CD4-positive, alpha-beta memory T cell (primary cell): Measurements from ENCODE around the gene RAB40C. TPM values are rescaled to one million over a fixed set of nuclear protein-coding genes. Genes with fewer than 3 reads are reported as not detected.

ENCODE experiments used
- CTCF ChIA-PET: fragments of 350-600 bp; sonication (Branson Sonifier 250); formaldehyde crosslinking; loops from one replicate; lab custom pipeline; 2021; ENCODE audit warnings: inconsistent platforms; ENCODE audit not compliant: partially characterized antibody; lab: Charles Lee
- POLR2A ChIA-PET: fragments of 350-600 bp; sonication (Branson Sonifier 250); formaldehyde crosslinking; loops from one replicate; lab custom pipeline; 2021; ENCODE audit not compliant: partially characterized antibody; lab: Charles Lee
- DNase-seq, 5 donors: peaks; one replicate each; pipeline versions ENCODE4 v3.0.0 to v3.0.0-alpha.2; 2020 to 2022; ENCODE audit warnings: mixed read lengths in 1 of 5
- H3K27ac ChIP-seq: one replicate; pipeline ENCODE4 v1.7.0; 2013; ENCODE audit warnings: low read depth, low read length
- H3K27me3 ChIP-seq: 2 replicates; pipeline ENCODE4 v1.7.0; 2013; ENCODE audit warnings: mild to moderate bottlenecking, low read length, moderate library complexity; ENCODE audit not compliant: insufficient read depth
- H3K36me3 ChIP-seq: 2 replicates; pipeline ENCODE4 v1.7.0; 2013; ENCODE audit warnings: mild to moderate bottlenecking, low read length, moderate library complexity; ENCODE audit not compliant: insufficient read depth
- H3K4me1 ChIP-seq: 2 replicates; pipeline ENCODE4 v1.7.0; 2013; ENCODE audit warnings: mild to moderate bottlenecking, low read length, moderate library complexity; ENCODE audit not compliant: insufficient read depth
- H3K4me3 ChIP-seq, 2 donors: one replicate each; pipeline ENCODE4 v1.7.0; 2013; ENCODE audit warnings: low read length in 2 of 2, mild to moderate bottlenecking in 1 of 2
- H3K9me3 ChIP-seq, 2 donors: one replicate each; pipeline ENCODE4 v1.7.0; 2013; ENCODE audit warnings: low read length in 2 of 2, control low read depth in 1 of 2; ENCODE audit not compliant: control insufficient read depth in 1 of 2
- H3K27ac Mint-ChIP-seq, 7 donors: one replicate each; pipeline ENCODE4 v1.8.0; 2020 to 2021; ENCODE audit warnings: mixed read lengths in 7 of 7, mild to moderate bottlenecking in 6 of 7, inconsistent platforms in 3 of 7, moderate library complexity in 3 of 7
- H3K27me3 Mint-ChIP-seq, 2 donors: one replicate each; pipeline ENCODE4 v1.8.0; 2020 to 2021; ENCODE audit warnings: mixed read lengths in 2 of 2
- H3K36me3 Mint-ChIP-seq, 2 donors: one replicate each; pipeline ENCODE4 v1.8.0; 2020 to 2021; ENCODE audit warnings: mixed read lengths in 2 of 2, inconsistent platforms in 1 of 2, mild to moderate bottlenecking in 1 of 2
- H3K4me1 Mint-ChIP-seq, 4 donors: one replicate each; pipeline ENCODE4 v1.8.0; 2020 to 2021; ENCODE audit warnings: mixed read lengths in 4 of 4, mild to moderate bottlenecking in 1 of 4
- H3K4me3 Mint-ChIP-seq, 8 donors: one replicate each; pipeline ENCODE4 v1.8.0; 2020 to 2021; ENCODE audit warnings: mixed read lengths in 8 of 8, mild to moderate bottlenecking in 7 of 8, moderate library complexity in 6 of 8, inconsistent platforms in 3 of 8
- H3K9me3 Mint-ChIP-seq, 8 donors: one replicate each; pipeline ENCODE4 v1.8.0; 2020 to 2021; ENCODE audit warnings: mixed read lengths in 8 of 8, mild to moderate bottlenecking in 5 of 8, inconsistent platforms in 3 of 8, moderate library complexity in 1 of 8
- intact Hi-C: fragments of 100-400 bp; cut with micrococcal nuclease; formaldehyde crosslinking; loops from one replicate; pipeline ENCODE4 v1.15.1; 2023
- microRNA-seq: library from miRNA; unstranded; fragments of <30 nt; microRNA quantifications from one replicate; pipeline ENCODE4 v1.2.0, GENCODE V29; 2021; ENCODE audit warnings: borderline replicate concordance, borderline number of aligned reads, borderline microRNAs expressed, mixed read lengths
- polyA plus RNA-seq, 2 donors: library from polyadenylated mRNA; unstranded; fragments of 300-500 nt; fragmentation: Illumina TruSeq; gene quantifications; one replicate each; pipeline ENCODE4 v1.2.3, GENCODE V29; 2021
- total RNA-seq, 2 experiments: library from RNA; stranded (reverse); gene quantifications; one replicate each; pipeline ENCODE4 v1.2.3, GENCODE V29; 2021

Gene RAB40C
- total and polyA plus RNA-seq, 4 experiments from 2014 or later = 6.8 to 25.6 (median 19.9) TPM

DNA sequence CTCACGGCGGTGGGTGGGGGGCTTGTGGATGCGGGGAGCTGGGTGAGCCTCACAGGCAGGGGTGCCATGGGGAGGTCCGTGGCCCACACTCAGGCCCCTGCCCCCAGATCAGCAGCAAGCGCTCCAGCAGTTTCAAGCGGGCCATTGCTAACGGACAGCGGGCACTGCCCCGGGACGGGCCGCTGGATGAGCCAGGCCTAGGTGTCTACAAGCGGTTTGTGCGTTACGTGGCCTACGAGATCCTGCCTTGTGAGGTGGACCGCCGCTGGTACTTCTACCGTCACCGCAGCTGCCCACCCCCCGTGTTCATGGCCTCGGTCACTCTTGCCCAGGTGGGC, 86.7 kb downstream of the RAB40C start:
- Mint-ChIP-seq H3K27me3 (no peaks in the 10 kb centered on the region), H3K36me3 (peaks cover 0 to 19% of the 10 kb centered on the region in 2 donors), H3K27ac (peak overlapping the region in 1 of 7 donors; percentile 88), H3K4me1 (peaks cover 7 to 37% (median 22%) of the 10 kb centered on the region in 4 donors), H3K9me3 (no peaks in the 10 kb centered on the region), H3K4me3 (peak overlapping the region in 3 of 8 donors; percentile 6 to 68 (median 61))
- POLR2A ChIA-PET = interaction anchor here (0.9 to 5.3 kb wide), 7 partner anchors 8 to 44 kb away, joined by 3 to 22 read pairs (median 4); partner anchors contain the start of genes ANTKMT, JMJD8, RHOT2 and WDR24
- Histone ChIP-seq H3K27ac (no peak overlapping the region), H3K4me3 (no peak overlapping the region), H3K9me3 (no peaks in the 10 kb centered on the region), H3K27me3 (no peaks in the 10 kb centered on the region), H3K4me1 (peaks cover 28% of the 10 kb centered on the region), H3K36me3 (peaks cover 9% of the 10 kb centered on the region)
- DNase-seq = no peak
- intact Hi-C loops = no loop called here
- CTCF ChIA-PET = interaction anchor here (1.0 to 1.6 kb wide), 3 partner anchors 9 to 36 kb away, joined by 3 to 5 read pairs (median 4); partner anchors contain the start of gene WDR24

DNA sequence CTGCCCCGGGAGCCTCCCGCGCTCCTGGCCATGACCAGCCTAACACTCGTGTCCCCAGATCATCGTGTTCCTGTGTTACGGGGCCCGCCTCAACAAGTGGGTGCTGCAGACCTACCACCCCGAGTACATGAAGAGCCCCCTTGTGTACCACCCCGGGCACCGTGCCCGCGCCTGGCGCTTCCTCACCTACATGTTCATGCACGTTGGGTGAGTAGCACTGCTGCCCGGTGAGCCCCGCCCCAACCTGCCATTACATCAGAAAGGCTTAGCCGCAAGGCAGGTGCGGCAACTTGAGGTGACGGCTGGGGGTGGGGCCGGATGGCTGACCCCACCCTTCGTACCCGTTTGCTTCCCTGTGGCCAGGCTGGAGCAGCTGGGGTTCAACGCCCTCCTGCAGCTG, 87.0 kb downstream of the RAB40C start:
- H3K27ac ChIP-seq = no peak overlapping the region
- no peak overlapping the region for H3K4me3 ChIP-seq
- H3K36me3 ChIP-seq = peaks cover 13% of the 10 kb centered on the region
- intact Hi-C loops = no loop called here
- H3K27ac Mint-ChIP-seq = peak overlapping the region in 4 of 7 donors; percentile 15 to 88 (median 50)
- no peaks in the 10 kb centered on the region for H3K9me3 ChIP-seq
- peak in 4 of 5 donors; percentile 43 to 83 (median 56) for DNase-seq
- CTCF ChIA-PET = interaction anchor here (1.0 to 1.6 kb wide), 3 partner anchors 9 to 35 kb away, joined by 3 to 5 read pairs (median 4); partner anchors contain the start of gene WDR24
- peak overlapping the region in 7 of 8 donors; percentile 6 to 73 (median 55) for H3K4me3 Mint-ChIP-seq
- H3K4me1 ChIP-seq = peaks cover 31% of the 10 kb centered on the region
- H3K36me3 Mint-ChIP-seq = peaks cover 0 to 20% of the 10 kb centered on the region in 2 donors
- H3K27me3 Mint-ChIP-seq = no peaks in the 10 kb centered on the region
- H3K4me1 Mint-ChIP-seq = peaks cover 7 to 40% (median 26%) of the 10 kb centered on the region in 4 donors
- no peaks in the 10 kb centered on the region for H3K27me3 ChIP-seq
- POLR2A ChIA-PET = interaction anchor here (0.9 to 7.8 kb wide), 5 partner anchors 9 to 18 kb away, joined by 3 to 89 read pairs (median 18); partner anchors contain the start of genes RHOT2 and WDR24
- H3K9me3 Mint-ChIP-seq = peaks cover 0 to 1% (median 0%) of the 10 kb centered on the region in 8 donors

DNA sequence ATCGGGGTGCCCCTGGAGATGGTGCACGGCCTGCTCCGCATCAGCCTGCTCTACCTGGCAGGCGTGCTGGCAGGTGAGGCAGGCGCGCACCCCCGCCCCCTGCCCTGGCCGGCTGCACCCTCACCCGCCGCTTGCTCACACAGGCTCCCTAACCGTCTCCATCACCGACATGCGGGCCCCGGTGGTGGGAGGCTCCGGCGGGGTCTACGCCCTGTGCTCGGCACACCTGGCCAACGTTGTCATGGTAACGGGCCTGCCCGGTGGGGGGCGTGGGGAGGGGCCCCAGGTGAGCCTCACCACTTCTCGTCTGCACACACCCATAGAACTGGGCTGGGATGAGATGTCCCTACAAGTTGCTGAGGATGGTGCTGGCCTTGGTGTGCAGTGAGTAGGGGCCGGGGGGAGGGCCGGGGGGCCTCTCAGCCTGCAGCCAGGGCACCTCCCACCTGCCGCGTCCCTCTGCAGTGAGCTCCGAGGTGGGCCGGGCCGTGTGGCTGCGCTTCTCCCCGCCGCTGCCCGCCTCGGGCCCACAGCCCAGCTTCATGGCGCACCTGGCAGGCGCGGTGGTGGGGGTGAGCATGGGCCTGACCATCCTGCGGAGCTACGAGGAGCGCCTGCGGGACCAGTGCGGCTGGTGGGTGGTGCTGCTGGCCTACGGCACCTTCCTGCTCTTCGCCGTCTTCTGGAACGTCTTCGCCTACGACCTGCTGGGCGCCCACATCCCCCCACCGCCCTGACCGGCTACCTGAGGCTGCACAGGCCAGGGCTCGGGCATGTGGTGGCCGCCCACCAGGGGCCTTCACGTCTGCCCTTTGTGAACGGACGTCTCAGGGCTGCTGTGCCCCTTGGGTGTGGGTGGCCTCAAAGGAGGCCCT, 87.7 kb downstream of the RAB40C start:
- Histone ChIP-seq H3K4me1 (peaks cover 38% of the 10 kb centered on the region), H3K4me3 (no peak overlapping the region), H3K27me3 (no peaks in the 10 kb centered on the region), H3K36me3 (peaks cover 10% of the 10 kb centered on the region), H3K9me3 (no peaks in the 10 kb centered on the region), H3K27ac (no peak overlapping the region)
- H3K4me1 Mint-ChIP-seq = peaks cover 7 to 43% (median 31%) of the 10 kb centered on the region in 4 donors
- ChIA-PET POLR2A (interaction anchor here (0.9 to 10.2 kb wide), 5 partner anchors 10 to 18 kb away, joined by 3 to 212 read pairs (median 22); partner anchors contain the start of genes RHOT2 and WDR24), CTCF (interaction anchor here (1.5 kb wide), 1 partner anchor 12 kb away, joined by 4 read pairs; the partner anchor contains the start of gene WDR24)
- peaks cover 0 to 1% (median 0%) of the 10 kb centered on the region in 8 donors for H3K9me3 Mint-ChIP-seq
- intact Hi-C loops = loop anchor here (2.0 kb wide), 2 partner anchors 41 to 89 kb away; partner anchors contain the start of gene METTL26
- H3K4me3 Mint-ChIP-seq = peak overlapping the region in 4 of 8 donors; percentile 29 to 73 (median 52)
- no peaks in the 10 kb centered on the region for H3K27me3 Mint-ChIP-seq
- peaks cover 3 to 23% of the 10 kb centered on the region in 2 donors for H3K36me3 Mint-ChIP-seq
- no peak for DNase-seq
- H3K27ac Mint-ChIP-seq = peak overlapping the region in 1 of 7 donors; percentile 88

DNA sequence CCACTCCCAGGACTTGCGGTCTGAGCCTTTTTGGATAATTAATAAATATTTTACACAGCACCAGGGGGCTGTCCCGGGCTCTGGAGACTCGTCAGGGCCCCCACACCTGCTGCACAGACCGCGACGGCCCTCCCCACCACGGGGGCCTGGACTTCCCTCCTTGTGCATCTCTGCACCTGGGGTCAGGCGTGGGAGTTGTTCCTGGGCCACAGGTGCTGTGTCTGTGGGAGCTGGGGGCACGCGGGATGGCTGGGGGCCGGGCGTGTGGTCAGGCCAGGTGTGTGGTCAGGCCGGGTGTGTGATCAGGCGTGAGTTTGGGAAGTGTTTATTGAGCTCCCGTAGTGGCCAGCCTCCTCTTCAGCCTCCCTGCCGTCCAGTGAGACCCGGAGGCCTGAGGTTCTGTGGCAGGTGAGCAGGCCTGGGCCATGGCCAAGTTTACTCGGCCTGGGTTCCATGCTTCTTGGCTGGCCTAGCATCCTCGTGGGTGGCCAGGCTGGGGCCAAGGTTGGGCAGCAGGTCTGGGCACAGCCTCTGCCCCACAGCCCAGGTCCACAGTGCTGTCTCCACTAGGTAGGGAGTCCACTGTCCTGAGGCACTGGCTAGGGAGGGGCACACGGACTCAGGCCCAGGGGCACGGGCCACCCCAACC, 88.5 kb downstream of the RAB40C start:
- Mint-ChIP-seq H3K27ac (peak overlapping the region in 1 of 7 donors; percentile 83), H3K27me3 (no peaks in the 10 kb centered on the region), H3K36me3 (peaks cover 4 to 19% of the 10 kb centered on the region in 2 donors), H3K4me1 (peaks cover 5 to 48% (median 33%) of the 10 kb centered on the region in 4 donors), H3K4me3 (peak overlapping the region in 5 of 8 donors; percentile 76 to 82 (median 80)), H3K9me3 (peaks cover 0 to 1% (median 0%) of the 10 kb centered on the region in 8 donors)
- POLR2A ChIA-PET = interaction anchor here (1.0 to 10.2 kb wide), 3 partner anchors 11 to 30 kb away, joined by 3 to 212 read pairs (median 89); partner anchors contain the start of genes RHOT2 and WDR24
- Histone ChIP-seq H3K27ac (no peak overlapping the region), H3K9me3 (no peaks in the 10 kb centered on the region), H3K4me3 (no peak overlapping the region), H3K27me3 (no peaks in the 10 kb centered on the region), H3K36me3 (peaks cover 12% of the 10 kb centered on the region), H3K4me1 (peaks cover 45% of the 10 kb centered on the region)
- CTCF ChIA-PET = interaction anchor here (1.3 to 1.6 kb wide), 2 partner anchors 10 to 34 kb away, joined by 4 to 5 read pairs; partner anchors contain the start of gene RHOT2
- intact Hi-C loops = loop anchor here (2.0 kb wide), 2 partner anchors 42 to 90 kb away; partner anchors contain the start of gene METTL26
- no peak for DNase-seq

Small RNA genes lying within 50 kb of the gene (microRNA-seq; reads per million reads assigned to microRNA genes)
- gene MIR3176 = 1.9 reads per million

Other genes starting within 250 kb of the RAB40C start
- 10 to 100 TPM; 40.3 to 43.0 TPM for gene AXIN1, start 237.3 kb upstream of the RAB40C start, total RNA-seq
- 1 to 10 TPM in 1 of 2 donors, under 1 TPM in 1; 0.67 to 6.0 TPM for gene AXIN1, start 237.3 kb upstream of the RAB40C start, polyA plus RNA-seq
- gene MRPL28, start 219.5 kb upstream of the RAB40C start, total RNA-seq = 10 to 100 TPM; 27.9 to 29.2 TPM
- 10 to 100 TPM; 58.6 to 59.2 TPM for gene MRPL28, start 219.5 kb upstream of the RAB40C start, polyA plus RNA-seq
- 10 to 100 TPM; 72.2 to 73.5 TPM for gene PGAP6, start 208.1 kb upstream of the RAB40C start, total RNA-seq
- 10 to 100 TPM; 22.7 to 40.5 TPM for gene PGAP6, start 208.1 kb upstream of the RAB40C start, polyA plus RNA-seq
- gene NME4, start 192.9 kb upstream of the RAB40C start, total RNA-seq = 10 to 100 TPM; 34.9 to 35.4 TPM
- gene NME4, start 192.9 kb upstream of the RAB40C start, polyA plus RNA-seq = 10 to 100 TPM; 54.4 to 61.7 TPM
- gene DECR2, start 188.2 kb upstream of the RAB40C start, total RNA-seq = 1 to 10 TPM; 5.1 to 7.3 TPM
- 1 to 10 TPM; 3.4 to 4.1 TPM for gene DECR2, start 188.2 kb upstream of the RAB40C start, polyA plus RNA-seq
- gene RAB11FIP3, start 164.4 kb upstream of the RAB40C start, total RNA-seq = 10 to 100 TPM; 41.8 to 42.6 TPM
- 1 to 10 TPM in 1 of 2 donors, under 1 TPM in 1; 0.15 to 4.6 TPM for gene RAB11FIP3, start 164.4 kb upstream of the RAB40C start, polyA plus RNA-seq
- gene CAPN15, start 62.4 kb upstream of the RAB40C start, total RNA-seq = 10 to 100 TPM; 74.0 to 77.4 TPM
- gene CAPN15, start 62.4 kb upstream of the RAB40C start, polyA plus RNA-seq = 10 to 100 TPM in 1 of 2 donors, 1 to 10 TPM in 1; 5.3 to 14.1 TPM
- gene PRR35, start 29.7 kb upstream of the RAB40C start, total RNA-seq = not detected
- gene PRR35, start 29.7 kb upstream of the RAB40C start, polyA plus RNA-seq = not detected
- 1 to 10 TPM; 2.4 to 3.2 TPM for gene NHLRC4, start 23.1 kb upstream of the RAB40C start, total RNA-seq
- 1 to 10 TPM; 2.1 to 2.7 TPM for gene NHLRC4, start 23.1 kb upstream of the RAB40C start, polyA plus RNA-seq
- gene PIGQ, start 20.1 kb upstream of the RAB40C start, total RNA-seq = 10 to 100 TPM; 61.4 to 63.3 TPM
- gene PIGQ, start 20.1 kb upstream of the RAB40C start, polyA plus RNA-seq = 10 to 100 TPM in 1 of 2 donors, 1 to 10 TPM in 1; 7.2 to 12.5 TPM
- gene WFIKKN1, start 40.9 kb downstream of the RAB40C start, total RNA-seq = under 1 TPM; 0.67 to 0.86 TPM
- gene WFIKKN1, start 40.9 kb downstream of the RAB40C start, polyA plus RNA-seq = under 1 TPM in 1 of 2 donors, not detected in 1; 0.09 TPM
- gene METTL26, start 46.2 kb downstream of the RAB40C start, total RNA-seq = 10 to 100 TPM; 68.4 to 74.1 TPM
- gene METTL26, start 46.2 kb downstream of the RAB40C start, polyA plus RNA-seq = 100 to 1,000 TPM in 1 of 2 donors, 10 to 100 TPM in 1; 90.1 to 106 TPM
- gene MCRIP2, start 51.8 kb downstream of the RAB40C start, total RNA-seq = 10 to 100 TPM; 28.3 to 30.5 TPM
- gene MCRIP2, start 51.8 kb downstream of the RAB40C start, polyA plus RNA-seq = 10 to 100 TPM; 34.6 to 45.5 TPM
- gene WDR90, start 59.3 kb downstream of the RAB40C start, total RNA-seq = 10 to 100 TPM; 18.0 to 19.7 TPM
- 1 to 10 TPM in 1 of 2 donors, under 1 TPM in 1; 0.96 to 1.7 TPM for gene WDR90, start 59.3 kb downstream of the RAB40C start, polyA plus RNA-seq
- gene RHOT2, start 78.1 kb downstream of the RAB40C start, total RNA-seq = 100 to 1,000 TPM; 254 to 263 TPM
- gene RHOT2, start 78.1 kb downstream of the RAB40C start, polyA plus RNA-seq = 10 to 100 TPM; 46.6 to 54.3 TPM
- gene RHBDL1, start 85.6 kb downstream of the RAB40C start, total RNA-seq = 1 to 10 TPM; 2.2 to 2.4 TPM
- 1 to 10 TPM; 2.1 to 2.8 TPM for gene RHBDL1, start 85.6 kb downstream of the RAB40C start, polyA plus RNA-seq
- 100 to 1,000 TPM in 1 of 2 experiments, 10 to 100 TPM in 1; 97.2 to 110 TPM for gene STUB1, start 90.3 kb downstream of the RAB40C start, total RNA-seq
- 100 to 1,000 TPM; 147 to 181 TPM for gene STUB1, start 90.3 kb downstream of the RAB40C start, polyA plus RNA-seq
- 10 to 100 TPM; 45.0 to 49.0 TPM for gene JMJD8, start 94.3 kb downstream of the RAB40C start, total RNA-seq
- gene JMJD8, start 94.3 kb downstream of the RAB40C start, polyA plus RNA-seq = 10 to 100 TPM; 43.9 to 60.3 TPM
- 10 to 100 TPM; 15.5 to 16.1 TPM for gene WDR24, start 100.3 kb downstream of the RAB40C start, total RNA-seq
- gene WDR24, start 100.3 kb downstream of the RAB40C start, polyA plus RNA-seq = 10 to 100 TPM; 10.2 to 12.2 TPM
- gene FBXL16, start 115.7 kb downstream of the RAB40C start, total RNA-seq = 10 to 100 TPM; 58.4 to 59.5 TPM
- 10 to 100 TPM in 1 of 2 donors, 1 to 10 TPM in 1; 9.3 to 38.6 TPM for gene FBXL16, start 115.7 kb downstream of the RAB40C start, polyA plus RNA-seq
- 1 to 10 TPM; 6.9 to 7.7 TPM for gene METRN, start 125.1 kb downstream of the RAB40C start, total RNA-seq
- gene METRN, start 125.1 kb downstream of the RAB40C start, polyA plus RNA-seq = 10 to 100 TPM in 1 of 2 donors, 1 to 10 TPM in 1; 8.3 to 18.8 TPM
- gene ANTKMT, start 131.1 kb downstream of the RAB40C start, total RNA-seq = 10 to 100 TPM; 21.5 to 23.5 TPM
- gene ANTKMT, start 131.1 kb downstream of the RAB40C start, polyA plus RNA-seq = 10 to 100 TPM; 14.5 to 36.4 TPM
- 1 to 10 TPM; 4.5 to 5.1 TPM for gene CCDC78, start 136.4 kb downstream of the RAB40C start, total RNA-seq
- not detected for gene CCDC78, start 136.4 kb downstream of the RAB40C start, polyA plus RNA-seq
- gene HAGHL, start 137.0 kb downstream of the RAB40C start, total RNA-seq = 10 to 100 TPM; 17.2 to 24.4 TPM
- 1 to 10 TPM; 2.2 to 4.0 TPM for gene HAGHL, start 137.0 kb downstream of the RAB40C start, polyA plus RNA-seq
- 10 to 100 TPM; 58.2 TPM for gene CIAO3, start 150.9 kb downstream of the RAB40C start, total RNA-seq
- gene CIAO3, start 150.9 kb downstream of the RAB40C start, polyA plus RNA-seq = 10 to 100 TPM; 10.8 to 26.1 TPM
- not detected for gene MSLN, start 170.7 kb downstream of the RAB40C start, total RNA-seq
- not detected for gene MSLN, start 170.7 kb downstream of the RAB40C start, polyA plus RNA-seq
- 10 to 100 TPM; 26.9 to 31.1 TPM for gene RPUSD1, start 198.3 kb downstream of the RAB40C start, total RNA-seq
- gene RPUSD1, start 198.3 kb downstream of the RAB40C start, polyA plus RNA-seq = 10 to 100 TPM; 19.9 to 29.7 TPM
- gene CHTF18, start 198.6 kb downstream of the RAB40C start, total RNA-seq = 10 to 100 TPM; 42.1 to 46.9 TPM
- gene CHTF18, start 198.6 kb downstream of the RAB40C start, polyA plus RNA-seq = 1 to 10 TPM; 3.0 to 6.0 TPM
- gene GNG13, start 210.7 kb downstream of the RAB40C start, total RNA-seq = not detected
- not detected for gene GNG13, start 210.7 kb downstream of the RAB40C start, polyA plus RNA-seq